H1 (cell line): ENCODE data around the gene PUS7L. TPM values are rescaled to one million over a fixed set of nuclear protein-coding genes. Genes with fewer than 3 reads are reported as not detected.

ENCODE experiments used
- CTCF ChIA-PET: fragments of 300-600 bp; sonication (Branson Sonifier 250); formaldehyde crosslinking; loops from one replicate; lab custom pipeline; 2021; ENCODE audit not compliant: partially characterized antibody; lab: Charles Lee
- POLR2A ChIA-PET: fragments of 300-600 bp; sonication (Branson Sonifier 250); formaldehyde crosslinking; loops from one replicate; lab custom pipeline; 2021; ENCODE audit warnings: inconsistent platforms; ENCODE audit not compliant: partially characterized antibody; lab: Charles Lee
- DNase-seq, 2 experiments: peaks; one replicate each; pipeline versions ENCODE4 v3.0.0 to v3.0.0-alpha.2; 2010 to 2022; ENCODE audit warnings: low spot score in 2 of 2, low read depth in 1 of 2, mixed read lengths in 1 of 2
- FAIRE-seq: peaks from 2 replicates; lab custom pipeline; 2011; peaks lifted over from hg19 to GRCh38; lab: Jason Lieb, UNC
- H2AFZ ChIP-seq: 2 replicates; pipeline ENCODE4 v1.8.1; 2012; ENCODE audit warnings: low read length, inconsistent platforms
- H2AK5ac ChIP-seq: 2 replicates; pipeline ENCODE4 v1.6.1; 2013; ENCODE audit warnings: low read depth, low read length
- H2BK120ac ChIP-seq: replicated peaks from 2 replicates; pipeline ENCODE3; 2013; ENCODE audit warnings: low read depth, low read length, inconsistent platforms
- H2BK12ac ChIP-seq: 2 replicates; pipeline ENCODE4 v1.6.1; 2013; ENCODE audit warnings: low read depth, low read length
- H2BK15ac ChIP-seq: 2 replicates; pipeline ENCODE4 v1.6.1; 2013; ENCODE audit warnings: low read length
- H2BK20ac ChIP-seq: 2 replicates; pipeline ENCODE4 v1.6.1; 2013; ENCODE audit warnings: low read length
- H2BK5ac ChIP-seq: 2 replicates; pipeline ENCODE4 v1.6.1; 2013; ENCODE audit warnings: low read depth, low read length
- H3K14ac ChIP-seq: 2 replicates; pipeline ENCODE4 v1.6.1; 2013; ENCODE audit warnings: inconsistent platforms; ENCODE audit not compliant: insufficient read length
- H3K18ac ChIP-seq: 2 replicates; pipeline ENCODE4 v1.6.1; 2013; ENCODE audit warnings: low read length; ENCODE audit errors: extremely low read depth
- H3K23ac ChIP-seq: 2 replicates; pipeline ENCODE4 v1.6.1; 2013; ENCODE audit warnings: inconsistent platforms; ENCODE audit not compliant: insufficient read length
- H3K23me2 ChIP-seq: 2 replicates; pipeline ENCODE4 v1.6.1; 2013; ENCODE audit warnings: low read depth, low read length
- H3K27ac ChIP-seq: 2 replicates; pipeline ENCODE4 v1.6.1; 2011; ENCODE audit warnings: low read depth, low read length, inconsistent platforms
- H3K27me3 ChIP-seq, 4 experiments: replicated peaks in 1 of 4; 1 replicate in 1 of 4; 2 replicates in 3 of 4; pipeline versions ENCODE4 v1.6.1 to v1.8.1; 2011 to 2013; ENCODE audit warnings: low read length in 3 of 4, mild to moderate bottlenecking in 3 of 4, inconsistent platforms in 2 of 4, mixed read lengths in 2 of 4, moderate library complexity in 1 of 4; ENCODE audit not compliant: control insufficient read depth in 3 of 4, insufficient read depth in 3 of 4; ENCODE audit errors: extremely low read depth in 1 of 4
- H3K36me3 ChIP-seq, 4 experiments: 2 replicates each; pipeline versions ENCODE4 v1.6.1 to v1.8.1; 2011 to 2013; ENCODE audit warnings: mild to moderate bottlenecking in 4 of 4, low read length in 3 of 4, moderate library complexity in 2 of 4, control low read depth in 1 of 4, inconsistent platforms in 1 of 4; ENCODE audit not compliant: insufficient read depth in 4 of 4, control insufficient read depth in 2 of 4
- H3K4ac ChIP-seq: replicated peaks from 2 replicates; pipeline ENCODE3; 2013; ENCODE audit warnings: low read length, low read depth, mixed read lengths, inconsistent platforms; ENCODE audit not compliant: insufficient read length
- H3K4me1 ChIP-seq, 4 experiments: replicated peaks in 1 of 4; 1 replicate in 1 of 4; 2 replicates in 3 of 4; pipeline versions ENCODE4 v1.6.1 to v1.8.1; 2011 to 2013; ENCODE audit warnings: low read length in 3 of 4, inconsistent platforms in 2 of 4, mixed read lengths in 1 of 4; ENCODE audit not compliant: insufficient read depth in 4 of 4, control insufficient read depth in 3 of 4
- H3K4me2 ChIP-seq, 2 experiments: 2 replicates each; pipeline versions ENCODE4 v1.6.1 to v1.8.1; 2011 to 2013; ENCODE audit warnings: low read depth in 2 of 2, low read length in 2 of 2, control low read depth in 1 of 2, inconsistent platforms in 1 of 2, mild to moderate bottlenecking in 1 of 2; ENCODE audit not compliant: insufficient read depth in 1 of 2
- H3K4me3 ChIP-seq, 4 experiments: fragments of 200-600, 300-600 bp in 1 of 4; sonication (generic), shearing (Covaris generic), sonication (Bioruptor Twin) in 1 of 4; 2 replicates each; pipeline versions ENCODE4 v1.5.1 to v1.8.1; 2011 to 2016; ENCODE audit warnings: low read length in 4 of 4, low read depth in 3 of 4, control low read depth in 2 of 4, inconsistent platforms in 2 of 4, mild to moderate bottlenecking in 2 of 4, mixed read lengths in 1 of 4, moderate library complexity in 1 of 4; ENCODE audit not compliant: insufficient read depth in 2 of 4; ENCODE audit errors: extremely low read depth in 1 of 4
- H3K56ac ChIP-seq: replicated peaks from 2 replicates; pipeline ENCODE3; 2013; ENCODE audit warnings: low read depth, mild to moderate bottlenecking, mixed read lengths, low read length, inconsistent platforms; ENCODE audit not compliant: insufficient read length
- H3K79me1 ChIP-seq: 2 replicates; pipeline ENCODE4 v1.6.1; 2013; ENCODE audit warnings: low read depth, low read length, control low read depth
- H3K79me2 ChIP-seq, 2 experiments: 2 replicates each; pipeline versions ENCODE4 v1.6.1 to v1.8.1; 2012 to 2013; ENCODE audit warnings: low read length in 2 of 2, mild to moderate bottlenecking in 2 of 2, inconsistent platforms in 1 of 2; ENCODE audit not compliant: insufficient read depth in 2 of 2, control insufficient read depth in 1 of 2
- H3K9ac ChIP-seq, 4 experiments: replicated peaks in 1 of 4; 1 replicate in 1 of 4; 2 replicates in 3 of 4; pipeline versions ENCODE4 v1.6.1 to v1.8.1; 2011 to 2013; ENCODE audit warnings: low read depth in 3 of 4, low read length in 3 of 4, control low read depth in 2 of 4, mild to moderate bottlenecking in 2 of 4, moderate library complexity in 2 of 4, inconsistent platforms in 1 of 4; ENCODE audit errors: extremely low read depth in 1 of 4
- H3K9me3 ChIP-seq, 2 experiments: 2 replicates each; pipeline versions ENCODE4 v1.6.1 to v1.8.1; 2012 to 2013; ENCODE audit warnings: mild to moderate bottlenecking in 2 of 2, moderate library complexity in 2 of 2, control low read depth in 1 of 2, inconsistent platforms in 1 of 2, low read depth in 1 of 2, low read length in 1 of 2, mixed read lengths in 1 of 2; ENCODE audit not compliant: insufficient read depth in 2 of 2
- H4K20me1 ChIP-seq, 2 experiments: replicated peaks in 1 of 2; 2 replicates each; pipeline versions ENCODE3 to v1.8.1; 2011 to 2013; ENCODE audit warnings: inconsistent platforms in 2 of 2, low read length in 2 of 2, mild to moderate bottlenecking in 1 of 2; ENCODE audit not compliant: insufficient read depth in 2 of 2, control insufficient read depth in 1 of 2
- H4K5ac ChIP-seq: 2 replicates; pipeline ENCODE4 v1.6.1; 2013; ENCODE audit warnings: low read length, low read depth, mixed read lengths, inconsistent platforms; ENCODE audit not compliant: insufficient read length
- H4K8ac ChIP-seq: 2 replicates; pipeline ENCODE4 v1.8.0; 2013; ENCODE audit warnings: mild to moderate bottlenecking, moderate library complexity, low read length, inconsistent platforms; ENCODE audit not compliant: insufficient read depth; ENCODE audit errors: extremely low read depth
- H4K91ac ChIP-seq: replicated peaks from 2 replicates; pipeline ENCODE3; 2013; ENCODE audit warnings: low read length, mixed read lengths, inconsistent platforms; ENCODE audit not compliant: insufficient read length
- CBX5 ChIP-seq: fragments of 300-800, 300-1000 bp; sonication (generic); IDR thresholded peaks from 2 replicates; pipeline ENCODE4 v1.7.1; 2016; ENCODE audit warnings: antibody characterized with exemption, low read length, low read depth
- CTCF ChIP-seq, 3 experiments: IDR thresholded peaks; 1 replicate in 2 of 3; 2 replicates in 1 of 3; pipeline versions ENCODE4 v1.5.1 to v1.6.1; 2011; ENCODE audit warnings: low read length in 3 of 3, mild to moderate bottlenecking in 3 of 3, inconsistent platforms in 2 of 3, low read depth in 1 of 3, moderate library complexity in 1 of 3; ENCODE audit not compliant: insufficient read depth in 1 of 3; ENCODE audit errors: control extremely low read depth in 1 of 3
- EGR1 ChIP-seq: IDR thresholded peaks from 2 replicates; pipeline ENCODE4 v1.6.1; 2011; ENCODE audit warnings: low read depth, low read length, borderline replicate concordance
- GTF2F1 ChIP-seq: IDR thresholded peaks from 2 replicates; pipeline ENCODE4 v1.6.1; 2012; ENCODE audit warnings: low read depth, low read length, improper control_type of control experiment, borderline replicate concordance
- KDM1A ChIP-seq: fragments of 200-600, 300-600 bp; sonication (generic); IDR thresholded peaks from 2 replicates; pipeline ENCODE4 v1.7.1; 2016; ENCODE audit warnings: mild to moderate bottlenecking, low read length, borderline replicate concordance
- RAD21 ChIP-seq, 2 experiments: IDR thresholded peaks in 1 of 2; conservative IDR thresholded peaks in 1 of 2; 2 replicates each; pipeline ENCODE4 v1.6.1; 2011; ENCODE audit warnings: low read depth in 2 of 2, low read length in 2 of 2, improper control_type of control experiment in 1 of 2, inconsistent platforms in 1 of 2, mild to moderate bottlenecking in 1 of 2, moderate library complexity in 1 of 2
- WGBS, 2 experiments: shearing (Covaris generic) in 1 of 2; methylation state at CpG; one replicate each; pipeline versions ENCODE4 v1.1.6 to v1.1.7; 2013 to 2015; ENCODE audit warnings: low lambda C conversion rate in 2 of 2, mixed read lengths in 2 of 2, inconsistent platforms in 1 of 2, low coverage in 1 of 2, missing lambda C conversion rate in 1 of 2; ENCODE audit not compliant: insufficient replicate concordance in 2 of 2, insufficient coverage in 1 of 2, insufficient read length in 1 of 2; ENCODE audit errors: extremely low coverage in 1 of 2, missing lambda C conversion rate in 1 of 2; 5-methylcytosine and 5-hydroxymethylcytosine counted together
- polyA plus RNA-seq, 7 experiments: library from polyadenylated mRNA; depleted of rRNA in 3 of 7; stranded (reverse) in 5 of 7; unstranded in 2 of 7; fragments of >200 nt in 5 of 7; fragments of 200-250 nt in 2 of 7; gene quantifications; 1 replicate in 5 of 7; 2 replicates in 1 of 7; 4 replicates in 1 of 7; pipeline versions ENCODE4 v1.2.1 to v1.2.3, GENCODE V29; 2011 to 2013; ENCODE audit warnings: missing spikeins in 2 of 7, mixed read lengths in 2 of 7
- total RNA-seq: library from RNA; stranded (reverse); fragmentation: NEBNext Ultra II Directional; extraction: Animal tissue kit (Norgen Biotek cat#: 25700); gene quantifications from 2 replicates; pipeline ENCODE4 v1.2.1, GENCODE V29; 2021

The PUS7L gene
- total and polyA plus RNA-seq, 2 of the 8 experiments (the other 6 are each of a cell fraction or from before 2014, with no cell fraction given): 3.6 to 26.8 TPM

- H3K14ac ChIP-seq: no peak overlapping the region
- FAIRE-seq (peak; percentile 79), DNase-seq (no peak)
- H3K4me2 ChIP-seq: no peak overlapping the region
- no peak overlapping the region for H3K18ac ChIP-seq
- TF ChIP-seq EGR1: no peak
- peak; percentile 59 to 78 (median 70) for TF ChIP-seq CTCF (IDR thresholded peaks at IDR 0.05; ENCODE audit: control extremely low read depth in 1 of 3, insufficient read depth in 1 of 3, low read depth in 1 of 3, low read length in 3 of 3)
- no peak for TF ChIP-seq KDM1A
- no peak for TF ChIP-seq GTF2F1
- peak; percentile 57 to 64 for TF ChIP-seq RAD21 (IDR thresholded peaks at IDR 0.05 in 1 of 2, conservative IDR thresholded peaks at IDR 0.05 in 1 of 2; ENCODE audit: low read depth in 2 of 2, low read length in 2 of 2)
- no peak for TF ChIP-seq CBX5
- no peak overlapping the region for H2BK5ac ChIP-seq
- no peak overlapping the region for H2BK20ac ChIP-seq
- H3K23ac ChIP-seq: no peak overlapping the region
- no peak overlapping the region for H3K27ac ChIP-seq
- no peaks in the 10 kb centered on the region for H3K79me1 ChIP-seq
- H3K27me3 ChIP-seq: no peaks in the 10 kb centered on the region
- no peak overlapping the region for H4K8ac ChIP-seq
- POLR2A ChIA-PET: no interaction called here
- CTCF ChIA-PET: interaction anchor here (0.7 to 2.1 kb wide), 8 partner anchors 7 to 174 kb away, joined by 3 to 7 read pairs (median 3); no protein-coding TSS in a partner anchor
- H3K36me3 ChIP-seq: no peaks in the 10 kb centered on the region
- H2BK12ac ChIP-seq: no peak overlapping the region
- H3K23me2 ChIP-seq: no peaks in the 10 kb centered on the region
- H3K4me3 ChIP-seq: no peak overlapping the region
- no peaks in the 10 kb centered on the region for H3K9me3 ChIP-seq
- H2AFZ ChIP-seq: no peak overlapping the region
- H4K91ac ChIP-seq: no peak overlapping the region
- no peak overlapping the region for H4K5ac ChIP-seq
- no peak overlapping the region for H3K9ac ChIP-seq
- no peak overlapping the region for H3K4ac ChIP-seq
- H4K20me1 ChIP-seq: no peaks in the 10 kb centered on the region
- no peaks in the 10 kb centered on the region; a peak in 2 of 7 replicates for H3K4me1 ChIP-seq
- no peak overlapping the region for H2BK15ac ChIP-seq
- no peaks in the 10 kb centered on the region for H3K79me2 ChIP-seq
- H3K56ac ChIP-seq: no peak overlapping the region
- H2BK120ac ChIP-seq: no peak overlapping the region
- H2AK5ac ChIP-seq: no peak overlapping the region
- WGBS, 2 experiments: 77% methylated on average over 5 of the region's 5 CpGs; no CpG with 5 or more reads in 1 of the 2 experiments
These were observed 82.3 kb downstream of the PUS7L start for GRCh38 chr12:43676183-43676813.
